HT1080 (cell line): ENCODE measurements around the gene PANK2. TPM values are rescaled to one million over a fixed set of nuclear protein-coding genes. Genes with fewer than 3 reads are reported as not detected.
"Not testable (repeated sequence)": the region's sequence is repeated elsewhere in the genome, so short reads cannot be mapped to it uniquely, and the experiment has no call there.

ENCODE experiments used
- DNase-seq: peaks from one replicate; pipeline ENCODE4 v3.0.0-alpha.2; 2015; ENCODE audit warnings: low read depth
- total RNA-seq: library from RNA; depleted of rRNA; stranded (reverse); fragments of >200 nt; shearing (Covaris generic); gene quantifications from 2 replicates; pipeline ENCODE4 v1.2.3, GENCODE V29; 2014

The PANK2 gene
- total RNA-seq, 1 experiment from 2014 or later = 50.9 TPM

GRCh38 chr20:3900187-3900604, 11.0 kb downstream of the PANK2 start:
- no peak for DNase-seq

DNA sequence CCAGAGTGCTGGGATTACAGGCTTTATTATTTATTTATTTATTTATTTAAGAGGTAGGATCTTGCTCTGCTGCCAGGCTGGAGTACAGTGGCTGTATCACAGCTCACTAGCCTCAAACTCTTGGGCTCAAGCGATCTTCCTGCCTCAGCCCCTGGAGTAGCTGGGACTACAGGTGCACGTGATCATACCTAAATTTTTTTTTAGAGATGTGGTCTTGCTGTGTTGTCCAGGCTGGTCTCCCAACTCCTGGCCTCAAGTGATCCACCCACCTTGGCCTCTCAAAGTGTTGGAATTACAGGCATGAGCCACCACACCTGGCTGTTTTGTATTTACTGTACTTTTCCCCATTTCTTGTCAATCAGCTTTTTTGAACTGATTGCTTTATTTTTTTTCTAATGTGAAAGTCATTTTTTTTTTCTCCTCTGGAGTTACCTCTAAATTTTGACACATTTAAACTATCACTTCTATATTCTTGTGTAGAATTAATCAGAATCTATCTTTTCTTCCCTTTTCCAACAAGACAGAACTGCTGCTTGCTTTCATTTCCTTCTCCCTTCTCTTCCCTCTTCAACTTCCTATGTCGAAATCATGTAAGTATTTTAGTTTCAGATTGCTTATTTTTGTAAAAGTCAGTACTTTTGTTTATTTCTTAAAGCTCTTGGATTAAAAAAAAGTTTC, 12.0 kb downstream of the PANK2 start:
- DNase-seq = no peak

DNA sequence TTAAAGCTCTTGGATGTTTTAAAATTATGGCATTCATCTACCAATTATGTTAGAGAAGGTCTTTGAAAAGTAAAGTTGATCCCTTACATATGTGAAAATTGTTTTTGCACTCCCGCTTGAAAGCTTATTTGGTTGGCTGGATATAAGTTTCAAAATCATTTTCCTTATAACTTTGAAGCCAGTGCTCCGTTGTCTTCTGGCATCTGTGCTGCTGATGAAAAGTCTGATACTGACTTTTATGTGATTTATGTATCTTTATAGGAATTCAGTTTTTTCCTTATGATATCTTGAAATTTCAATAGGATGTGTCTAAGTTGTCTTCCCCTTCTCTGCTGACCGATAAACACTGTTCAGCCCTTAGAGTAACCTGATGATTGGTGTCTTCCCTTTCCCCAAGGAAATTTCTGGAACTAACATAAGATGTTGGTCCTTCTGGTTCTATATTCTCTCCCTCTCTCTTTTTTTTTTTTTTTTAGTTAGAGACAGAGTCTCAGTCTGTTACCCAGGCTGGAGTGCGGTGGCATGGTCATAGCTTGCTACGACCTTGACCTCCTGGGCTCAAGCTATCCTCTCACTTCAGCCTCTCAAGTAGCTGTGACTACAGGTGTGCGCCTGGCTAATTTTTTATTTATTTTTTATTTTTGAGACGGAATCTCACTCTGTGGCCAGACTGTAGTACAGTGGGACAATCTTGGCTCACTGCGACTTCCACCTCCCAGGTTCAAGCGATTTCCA, 12.7 kb downstream of the PANK2 start:
- DNase-seq = no peak

- no peak for DNase-seq
Measured at GRCh38 chr20:3902446-3902845, 13.3 kb downstream of the PANK2 start.

DNA sequence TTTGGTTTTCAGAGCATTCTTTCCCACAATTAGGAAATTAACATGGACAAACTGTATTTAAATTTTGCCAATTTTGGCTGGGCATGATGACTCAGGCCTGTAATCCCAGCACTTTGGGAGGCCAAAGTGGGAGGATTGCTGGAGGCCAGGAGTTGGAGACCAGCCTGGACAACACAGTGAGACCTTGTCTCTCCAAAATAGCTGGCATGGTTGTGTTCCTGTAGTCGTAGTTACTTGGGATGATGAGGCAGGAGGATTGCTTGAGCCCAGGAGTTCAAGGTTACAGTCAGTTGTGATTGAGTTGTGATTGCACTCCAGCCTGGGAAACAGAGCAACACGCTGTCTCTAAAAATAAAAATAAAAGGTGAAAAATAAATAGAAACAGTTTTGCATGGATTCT, 15.0 kb downstream of the PANK2 start:
- no peak for DNase-seq

DNA sequence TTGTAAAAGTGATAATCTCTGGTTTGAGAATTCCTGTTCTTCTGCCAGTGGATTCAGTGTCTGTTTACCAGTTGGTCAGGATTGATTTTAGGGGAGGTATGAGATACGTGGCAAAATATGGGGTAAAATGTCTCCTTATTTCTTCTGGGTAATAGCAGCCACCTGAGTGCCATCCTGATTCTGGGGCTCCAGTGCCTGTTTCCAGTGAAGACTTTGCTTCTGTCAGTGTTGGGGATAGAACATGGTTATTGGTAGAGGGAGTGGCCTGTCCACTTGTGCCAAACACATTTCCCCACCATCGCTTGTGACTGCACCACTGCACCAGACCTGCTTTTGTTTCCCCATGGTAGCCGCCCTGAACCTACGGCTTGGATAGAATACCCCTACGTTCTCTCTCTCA, 15.7 kb downstream of the PANK2 start:
- no peak for DNase-seq

GRCh38 chr20:3906744-3907721, 17.8 kb downstream of the PANK2 start:
- not testable (repeated sequence) for DNase-seq

DNA sequence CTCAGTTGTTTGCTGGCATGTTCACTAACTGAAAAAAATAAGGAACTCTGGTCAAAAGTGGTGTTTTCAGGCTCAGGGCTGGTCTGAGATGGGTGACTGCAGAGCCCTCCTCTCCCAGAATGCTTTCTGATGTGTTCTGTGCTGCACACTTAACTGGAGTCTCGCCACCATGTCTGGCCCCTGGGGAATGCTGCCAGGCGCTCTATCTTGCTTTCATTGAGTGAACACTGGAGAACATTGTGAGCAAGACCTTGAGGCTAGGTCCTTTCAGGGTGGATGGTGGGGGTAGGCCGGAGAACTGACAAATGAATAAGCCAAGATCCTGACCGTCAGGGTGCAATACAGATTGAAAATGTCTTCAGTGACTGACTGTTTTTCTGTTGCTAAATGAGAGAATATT, 19.5 kb downstream of the PANK2 start:
- no peak for DNase-seq

GRCh38 chr20:3909952-3910366, 20.8 kb downstream of the PANK2 start:
- no peak for DNase-seq

DNA sequence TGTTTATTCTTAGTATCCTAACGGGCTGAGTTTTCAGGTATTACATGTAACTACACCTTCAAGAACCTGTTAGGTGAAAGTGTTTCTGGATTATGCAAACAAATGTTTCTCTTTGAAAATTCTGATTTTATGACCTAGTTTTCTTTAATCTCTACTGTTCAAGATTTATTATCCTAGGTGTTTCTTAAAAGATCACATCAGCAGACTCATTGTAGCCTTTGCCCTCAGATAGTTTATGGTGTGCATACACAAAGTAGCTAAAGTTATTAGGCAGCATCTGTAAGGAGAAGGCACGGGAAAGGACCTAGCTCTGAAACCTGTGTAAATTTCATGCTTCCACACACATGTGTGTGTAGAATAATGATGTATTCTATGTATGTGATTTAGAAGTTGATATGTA, 21.7 kb downstream of the PANK2 start:
- no peak for DNase-seq

- DNase-seq = no peak
Measured at GRCh38 chr20:3911956-3912355, 22.8 kb downstream of the PANK2 start.

- no peak for DNase-seq
Measured at GRCh38 chr20:3914446-3914845, 25.3 kb downstream of the PANK2 start.

DNA sequence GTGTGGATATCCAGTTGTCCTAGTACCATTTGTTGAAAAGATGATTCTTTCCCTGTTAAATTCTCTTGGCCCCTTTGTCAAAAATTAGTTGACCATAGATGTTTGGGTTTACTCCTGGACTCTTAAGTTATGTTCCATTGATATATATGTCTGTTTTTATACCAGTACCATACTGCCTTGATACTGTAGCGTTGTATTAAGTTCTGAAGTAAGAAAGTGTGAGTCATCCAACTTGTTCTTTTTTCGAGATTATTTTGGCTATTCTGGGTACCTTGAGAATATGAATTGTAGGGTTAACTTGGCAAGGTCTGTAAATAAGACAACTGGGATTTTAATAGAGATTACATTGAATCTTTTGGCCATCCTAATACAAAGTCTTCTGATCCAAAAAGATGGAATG, 26.5 kb downstream of the PANK2 start:
- DNase-seq = no peak

- no peak for DNase-seq
Measured at GRCh38 chr20:3916364-3916763, 27.2 kb downstream of the PANK2 start.

DNA sequence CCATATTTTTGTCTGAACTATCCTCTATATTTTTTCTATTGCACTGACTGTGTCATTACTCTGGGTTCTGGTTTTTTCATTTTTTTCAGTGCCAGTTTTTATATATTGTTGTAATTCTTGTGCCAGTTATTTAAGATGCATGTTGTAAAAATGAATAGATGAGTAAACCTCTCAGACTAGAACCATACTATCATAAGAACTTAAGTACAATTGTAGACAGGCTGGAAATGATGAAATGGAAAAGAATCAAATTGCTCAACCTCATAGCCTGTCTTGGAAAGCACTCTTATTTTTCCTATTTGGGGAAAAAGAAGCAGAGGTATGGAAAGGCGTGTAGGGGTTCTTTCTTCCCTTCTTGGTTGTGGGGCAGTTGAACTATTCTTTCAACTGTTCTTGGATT, 30.2 kb downstream of the PANK2 start:
- DNase-seq = no peak

GRCh38 chr20:3922223-3922982, 33.2 kb downstream of the PANK2 start:
- no peak for DNase-seq

DNA sequence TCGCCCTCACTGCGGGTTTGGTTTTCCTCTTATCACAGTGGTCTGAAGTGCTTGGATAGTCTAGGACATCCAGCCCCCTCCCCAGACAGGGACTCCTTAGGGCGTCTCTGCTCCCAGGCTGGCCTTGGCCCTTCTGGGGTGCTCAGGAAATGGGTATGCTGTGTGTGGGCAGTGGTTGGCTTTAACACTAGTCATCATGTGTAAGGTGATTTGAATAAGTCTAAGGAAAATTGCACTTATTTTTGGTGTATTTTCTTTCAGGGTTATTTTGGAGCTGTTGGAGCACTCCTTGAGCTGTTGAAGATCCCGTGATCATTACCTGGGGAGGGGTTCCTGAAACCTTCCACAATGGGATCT, 33.8 kb downstream of the PANK2 start:
- no peak for DNase-seq

- no peak for DNase-seq
Measured at GRCh38 chr20:3923818-3924217, 34.6 kb downstream of the PANK2 start.

DNA sequence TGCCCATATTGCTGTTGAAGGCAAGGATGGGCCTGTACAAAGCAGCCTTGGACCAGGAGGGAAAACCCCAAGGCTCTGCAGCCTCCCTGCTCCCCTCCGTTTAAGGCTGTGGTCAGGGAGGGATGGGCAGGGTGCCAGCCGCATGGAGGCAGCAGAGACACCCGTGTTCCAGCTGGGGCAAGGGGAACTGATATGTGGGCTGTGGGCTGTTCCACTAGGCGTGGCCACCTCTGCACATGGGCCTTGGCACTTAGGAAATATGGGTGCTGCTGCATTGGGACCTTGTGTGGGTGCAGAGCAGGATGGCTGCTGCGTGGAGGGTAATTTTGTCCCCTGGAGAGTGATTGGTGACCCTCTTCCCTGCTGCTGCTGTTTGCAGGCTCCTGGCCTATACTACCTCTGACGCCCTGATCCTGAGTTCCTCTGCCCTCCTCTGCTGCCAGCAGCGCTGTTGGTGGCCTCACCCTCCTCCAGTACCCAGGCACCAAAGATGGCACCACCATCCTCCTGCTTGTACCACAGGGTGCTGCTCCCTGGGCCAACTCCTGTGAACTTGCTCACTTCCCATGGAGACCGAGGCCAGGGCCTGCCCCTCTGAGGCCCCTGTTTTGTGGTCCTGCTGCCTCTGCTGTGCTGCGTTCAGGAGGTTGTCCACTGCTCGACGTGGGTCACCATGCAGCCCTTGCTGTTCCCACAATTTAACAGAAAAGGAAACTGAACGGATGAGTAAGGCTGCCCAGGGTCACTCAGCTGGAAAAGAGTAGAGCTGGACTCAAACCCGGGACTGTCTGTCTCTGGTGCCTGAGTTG, 35.3 kb downstream of the PANK2 start:
- no peak for DNase-seq

- DNase-seq = no peak
Measured at GRCh38 chr20:3925113-3925695, 36.0 kb downstream of the PANK2 start.
